ENCODE results near the gene VAV2.

- no peak for TF ChIP-seq CTCF (IDR thresholded peaks at IDR 0.05)
- no peak for TF ChIP-seq POLR2A (IDR thresholded peaks at IDR 0.05)
Observed at GRCh38 chr9:133986061-133986460, 6.1 kb downstream of the VAV2 start.
